Measurements from ENCODE around the gene IGSF9. TPM values are rescaled to one million over a fixed set of nuclear protein-coding genes. Genes with fewer than 3 reads are reported as not detected.

IGSF9 gene
- total and polyA plus RNA-seq, 2 of the 4 experiments (the other 2 are of a cell fraction) = 0.05 TPM; not detected in 1

DNA sequence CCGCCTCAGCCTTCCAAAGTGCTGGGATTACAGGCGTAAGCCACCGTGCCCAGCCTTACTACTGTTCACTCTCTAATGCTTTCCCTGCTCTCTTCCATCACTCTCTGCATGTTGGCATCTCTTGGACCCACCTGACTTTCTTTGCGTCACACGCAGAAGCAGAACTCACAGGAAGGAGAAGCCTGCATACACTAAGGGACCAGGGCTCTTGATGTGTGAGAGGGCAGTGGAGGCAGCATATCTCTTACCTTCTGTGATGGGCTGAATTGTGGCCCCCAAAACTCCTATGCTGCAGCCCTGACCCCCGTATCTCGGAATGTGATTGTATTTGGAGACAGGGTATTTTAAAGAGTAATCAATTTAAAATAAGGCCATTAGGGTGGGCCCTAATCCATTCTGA lies 35.4 kb upstream of the IGSF9 start:
- H4K91ac ChIP-seq (ENCODE audit: insufficient read depth, low read depth, low read length) = no peak overlapping the region
- no peak overlapping the region for H3K14ac ChIP-seq (replicated peaks; ENCODE audit: low read depth, low read length)
- no peak overlapping the region for H4K5ac ChIP-seq (ENCODE audit: low read depth, low read length)
- no peak overlapping the region for H3K4ac ChIP-seq (ENCODE audit: low read depth, low read length)
- H2BK120ac ChIP-seq (ENCODE audit: low read depth, low read length) = no peak overlapping the region
- H3K27ac ChIP-seq (ENCODE audit: insufficient read depth, low read length) = no peak overlapping the region
- ATAC-seq (ENCODE audit: low read depth) = no peak
- no peaks in the 10 kb centered on the region for H3K9me3 ChIP-seq (ENCODE audit: control insufficient read depth, insufficient read depth, low read length)
- in situ Hi-C loops (cut with MboI; ENCODE audit: low sequenced_read_pairs) = no loop called here
- no TSS peak for BruUV-seq (replicated peaks)
- H2AK9ac ChIP-seq (replicated peaks; ENCODE audit: low read depth, low read length, poor library complexity) = no peak overlapping the region
- dilution Hi-C loops (cut with HindIII; ENCODE audit: low sequenced_read_pairs, unreplicated experiment) = no loop called here
- H3K18ac ChIP-seq (ENCODE audit: low read depth, low read length) = no peak overlapping the region
- H3K56ac ChIP-seq (ENCODE audit: extremely low read depth, insufficient read depth, low read length) = no peak overlapping the region
- no peak overlapping the region for H4K8ac ChIP-seq (ENCODE audit: low read depth in 2 of 2, low read length in 2 of 2)
- TF ChIP-seq MAZ (IDR thresholded peaks at IDR 0.05; ENCODE audit: borderline replicate concordance, low read depth, low read length) = no peak
- no peak for TF ChIP-seq SMC3 (IDR thresholded peaks at IDR 0.05; ENCODE audit: low read depth, low read length)
- H3K23ac ChIP-seq (ENCODE audit: low read depth, low read length) = no peak overlapping the region
- no peak overlapping the region for H2AFZ ChIP-seq (replicated peaks; ENCODE audit: low read length, poor library complexity)
- H3K9ac ChIP-seq (ENCODE audit: low read depth, low read length) = no peak overlapping the region
- ChIA-PET POLR2A (ENCODE audit: unreplicated experiment) (no interaction called here), CTCF (interaction anchor here (0.6 kb wide), 1 partner anchor 1990 kb away, joined by 3 read pairs; no protein-coding TSS in a partner anchor)
- no peaks in the 10 kb centered on the region for H4K20me1 ChIP-seq (ENCODE audit: insufficient read depth, low read length)
- intact Hi-C loops (cut with micrococcal nuclease) = no loop called here
- no peak overlapping the region for H3K4me2 ChIP-seq (ENCODE audit: low read depth, low read length)
- H3K79me1 ChIP-seq (ENCODE audit: low read depth in 1 of 2, low read length in 2 of 2) = no peaks in the 10 kb centered on the region
- no peak overlapping the region for H2BK15ac ChIP-seq (ENCODE audit: low read depth, low read length)
- no peaks in the 10 kb centered on the region; the same call in 1 of the 2 replicates for H3K36me3 ChIP-seq (ENCODE audit: control insufficient read depth, insufficient read depth, low read length)
- no CpG with 5 or more reads among the region's 7 CpGs for WGBS, 2 experiments (ENCODE audit: extremely low coverage in 2 of 2, insufficient read length in 1 of 2)
- H3K27me3 ChIP-seq (ENCODE audit: control insufficient read depth, insufficient read depth, low read length) = peaks cover 21% of the 10 kb centered on the region
- no peaks in the 10 kb centered on the region for H3K9me1 ChIP-seq (ENCODE audit: insufficient read depth, low read length)
- no peak for DNase-seq
- no peak overlapping the region for H2BK20ac ChIP-seq (ENCODE audit: low read depth, low read length)
- H2BK5ac ChIP-seq (ENCODE audit: low read depth, low read length, poor library complexity, severe bottlenecking) = no peak overlapping the region
- H3K4me3 ChIP-seq (ENCODE audit: insufficient read depth, low read depth, low read length) = no peak overlapping the region
- no peak overlapping the region for H2AK5ac ChIP-seq (ENCODE audit: low read depth, low read length)
- H3K4me1 ChIP-seq (ENCODE audit: control insufficient read depth, insufficient read depth, low read length) = peaks cover 8% of the 10 kb centered on the region; the same call in 1 of the 2 replicates

All from IMR-90 (cell line).